Fibroblast of pulmonary artery (primary cell): Measurements from ENCODE around the gene ZBTB4.

ENCODE experiments used
- DNase-seq: peaks from one replicate; pipeline ENCODE4 v3.0.0-alpha.2; 2010; ENCODE audit warnings: low read depth
- H3K4me3 ChIP-seq: replicated peaks from 2 replicates; pipeline ENCODE4 v1.5.1; 2011; ENCODE audit warnings: low read depth, mild to moderate bottlenecking, control low read depth, low read length, moderate library complexity
- CTCF ChIP-seq: IDR thresholded peaks from 2 replicates; pipeline ENCODE4 v1.5.1; 2011; ENCODE audit warnings: mild to moderate bottlenecking, control low read depth, low read length, inconsistent platforms; ENCODE audit errors: missing control alignments

Gene ZBTB4

GRCh38 chr17:7468804-7469389, 10.5 kb downstream of the ZBTB4 start:
- no peak for DNase-seq
- H3K4me3 ChIP-seq: no peak overlapping the region
- TF ChIP-seq CTCF: no peak

DNA sequence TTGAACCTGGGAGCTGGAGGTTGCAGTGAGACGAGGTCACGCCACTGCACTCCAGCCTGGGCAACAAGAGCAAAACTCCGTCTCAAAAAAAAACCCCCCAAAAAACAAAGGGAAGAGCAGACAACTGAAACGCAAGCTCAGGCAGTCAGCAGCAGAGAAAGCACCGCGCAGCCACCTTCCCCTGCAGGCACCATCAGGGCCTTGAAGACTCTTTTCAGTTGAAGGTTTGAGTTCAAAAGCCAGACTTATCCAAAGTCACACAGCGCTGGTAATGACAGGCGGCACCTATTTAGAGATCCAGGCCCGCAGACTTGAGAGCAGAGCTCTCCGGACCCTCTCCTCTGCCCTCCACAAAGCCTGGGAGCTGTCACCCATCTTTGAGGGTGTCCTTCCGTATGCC, 11.1 kb downstream of the ZBTB4 start:
- no peak for DNase-seq
- no peak overlapping the region for H3K4me3 ChIP-seq
- TF ChIP-seq CTCF: no peak

GRCh38 chr17:7467498-7467897, 11.9 kb downstream of the ZBTB4 start:
- H3K4me3 ChIP-seq: no peak overlapping the region
- TF ChIP-seq CTCF: no peak
- DNase-seq: no peak

- H3K4me3 ChIP-seq: no peak overlapping the region
- no peak for TF ChIP-seq CTCF
- DNase-seq: peak; percentile 69
Measured at GRCh38 chr17:7466639-7467341, 12.6 kb downstream of the ZBTB4 start.

GRCh38 chr17:7466318-7466638, 13.2 kb downstream of the ZBTB4 start:
- DNase-seq: no peak
- TF ChIP-seq CTCF: no peak
- no peak overlapping the region for H3K4me3 ChIP-seq

DNA sequence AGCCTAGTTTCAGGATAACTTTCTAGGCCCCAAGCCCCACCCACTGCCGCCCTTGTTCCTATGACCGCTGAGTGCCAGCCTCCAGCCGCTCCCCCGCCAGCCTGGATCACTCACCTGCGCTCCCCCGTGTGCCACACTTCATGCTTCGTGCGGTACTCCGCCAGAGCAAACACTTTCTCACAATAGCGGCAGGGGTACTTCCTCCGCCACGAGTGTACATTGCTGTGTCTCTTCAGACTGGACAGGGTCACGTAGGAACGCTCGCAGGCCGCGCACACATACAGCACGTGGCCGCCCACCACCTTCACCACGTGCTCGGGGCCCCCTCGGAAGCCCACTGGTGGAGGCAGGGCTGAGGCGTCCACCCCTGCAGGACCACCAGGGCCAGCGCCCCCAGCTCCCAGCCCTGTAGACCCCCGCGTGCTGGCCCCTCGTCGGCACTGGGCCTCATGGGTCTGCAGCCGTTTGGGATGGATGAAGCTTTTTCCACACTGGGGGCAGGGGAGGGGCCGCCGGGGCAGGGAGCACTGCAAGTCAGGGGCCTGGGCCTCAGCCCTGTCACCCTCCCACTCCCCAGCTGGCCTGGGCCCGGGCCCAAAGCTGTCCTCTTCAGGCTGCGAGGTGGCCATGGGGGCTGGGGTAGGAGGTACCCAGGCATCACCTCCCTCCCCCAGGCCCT, 13.7 kb downstream of the ZBTB4 start:
- no peak overlapping the region for H3K4me3 ChIP-seq
- DNase-seq: no peak
- no peak for TF ChIP-seq CTCF
